Activated CD8-positive, alpha-beta memory T cell treated with anti-CD3 and anti-CD28 coated beads for 24 hours (primary cell): ENCODE measurements around the gene SMYD2.

Source experiments
- DNase-seq: peaks from one replicate; pipeline ENCODE4 v3.0.0-alpha.2; 2020

SMYD2 gene

DNA sequence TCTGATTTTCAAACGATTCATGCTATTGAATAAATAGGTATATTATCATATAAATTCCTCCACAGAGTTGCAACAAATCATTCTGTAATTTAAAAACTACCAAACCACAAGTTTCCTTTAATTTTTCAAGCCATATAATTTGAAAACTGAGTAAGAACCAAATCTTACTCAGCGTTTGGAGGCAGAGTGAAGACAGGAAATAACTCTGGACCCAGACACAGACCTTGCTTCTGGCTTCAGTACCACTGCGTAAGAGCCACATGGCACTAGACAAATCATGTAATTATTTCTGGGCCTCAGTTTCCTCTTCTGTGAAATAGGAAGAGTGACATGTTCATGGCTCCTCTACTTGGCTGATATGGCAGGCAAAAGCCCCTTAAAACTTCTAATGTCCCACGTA, 82.4 kb downstream of the SMYD2 start:
- no peak for DNase-seq

- DNase-seq, result no peak
Observed at GRCh38 chr1:214364386-214364785, 83.4 kb downstream of the SMYD2 start.

DNA sequence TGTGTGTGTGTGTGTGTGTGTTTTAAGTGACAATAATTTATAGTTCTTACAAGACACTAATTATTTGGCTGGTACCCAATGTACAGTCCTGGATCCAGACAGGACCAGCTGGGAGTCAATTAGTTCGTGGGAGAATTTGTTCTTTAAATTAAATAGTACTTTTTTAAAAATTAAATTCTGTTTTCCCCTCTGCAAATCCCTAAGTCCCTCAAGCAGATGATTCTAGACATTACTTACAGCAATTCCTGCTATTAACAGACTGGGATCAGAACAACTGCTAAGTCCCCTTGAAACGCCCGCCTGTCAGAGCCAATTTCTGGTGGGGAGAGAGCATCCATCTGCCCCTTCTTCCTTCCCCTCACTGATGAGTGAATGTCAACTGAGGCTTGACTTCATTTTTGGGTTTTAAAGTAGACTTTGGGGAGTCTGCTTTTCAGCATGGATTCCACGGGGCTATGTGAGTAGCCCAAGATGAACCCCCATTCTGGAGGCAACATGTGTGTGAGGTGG, 83.9 kb downstream of the SMYD2 start:
- DNase-seq, result no peak

DNA sequence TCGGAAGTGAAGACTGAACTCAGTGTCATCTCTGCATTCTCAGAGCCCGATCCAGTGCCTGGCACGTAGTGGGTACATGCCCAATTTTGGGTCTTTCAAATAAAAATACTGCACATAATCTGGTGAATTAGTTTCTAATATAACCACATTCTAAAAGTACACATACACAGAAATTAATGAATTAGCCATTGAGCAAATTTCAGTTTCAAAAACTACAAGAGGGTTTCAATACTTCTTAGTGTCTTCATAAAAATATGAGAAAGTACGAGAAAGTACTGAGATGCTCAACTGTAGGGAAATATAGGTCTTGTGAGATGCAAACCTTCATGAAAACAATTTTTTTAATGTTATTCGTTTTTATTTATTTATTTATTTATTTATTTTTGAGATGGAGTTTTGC, 86.9 kb downstream of the SMYD2 start:
- DNase-seq, result no peak

GRCh38 chr1:214369364-214369763, 88.4 kb downstream of the SMYD2 start:
- DNase-seq, result no peak

GRCh38 chr1:214370615-214371014, 89.7 kb downstream of the SMYD2 start:
- no peak for DNase-seq

DNA sequence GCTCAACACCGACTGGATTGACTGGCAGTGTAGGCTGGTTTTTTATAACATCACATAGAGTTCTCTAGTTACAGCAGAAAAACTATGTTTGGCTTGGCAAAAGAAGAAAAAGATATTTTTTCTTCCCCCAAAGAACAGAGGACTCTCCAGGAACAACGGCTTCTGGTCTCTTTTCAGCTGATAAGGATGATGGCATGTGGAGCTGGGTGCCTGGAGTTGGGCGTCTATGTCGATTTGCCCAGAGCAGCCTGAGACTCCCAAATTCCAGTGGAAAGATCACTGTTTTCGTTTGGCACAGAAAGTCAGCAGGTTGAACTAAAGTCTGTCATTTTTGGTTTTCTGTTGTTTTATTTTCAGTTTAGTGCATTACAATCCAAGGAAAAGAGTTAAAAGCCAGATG, 91.1 kb downstream of the SMYD2 start:
- no peak for DNase-seq

GRCh38 chr1:214377485-214377884, 96.5 kb downstream of the SMYD2 start:
- DNase-seq, result no peak

GRCh38 chr1:214377886-214378285, 96.9 kb downstream of the SMYD2 start:
- DNase-seq, result no peak

GRCh38 chr1:214378492-214378891, 97.5 kb downstream of the SMYD2 start:
- no peak for DNase-seq

DNA sequence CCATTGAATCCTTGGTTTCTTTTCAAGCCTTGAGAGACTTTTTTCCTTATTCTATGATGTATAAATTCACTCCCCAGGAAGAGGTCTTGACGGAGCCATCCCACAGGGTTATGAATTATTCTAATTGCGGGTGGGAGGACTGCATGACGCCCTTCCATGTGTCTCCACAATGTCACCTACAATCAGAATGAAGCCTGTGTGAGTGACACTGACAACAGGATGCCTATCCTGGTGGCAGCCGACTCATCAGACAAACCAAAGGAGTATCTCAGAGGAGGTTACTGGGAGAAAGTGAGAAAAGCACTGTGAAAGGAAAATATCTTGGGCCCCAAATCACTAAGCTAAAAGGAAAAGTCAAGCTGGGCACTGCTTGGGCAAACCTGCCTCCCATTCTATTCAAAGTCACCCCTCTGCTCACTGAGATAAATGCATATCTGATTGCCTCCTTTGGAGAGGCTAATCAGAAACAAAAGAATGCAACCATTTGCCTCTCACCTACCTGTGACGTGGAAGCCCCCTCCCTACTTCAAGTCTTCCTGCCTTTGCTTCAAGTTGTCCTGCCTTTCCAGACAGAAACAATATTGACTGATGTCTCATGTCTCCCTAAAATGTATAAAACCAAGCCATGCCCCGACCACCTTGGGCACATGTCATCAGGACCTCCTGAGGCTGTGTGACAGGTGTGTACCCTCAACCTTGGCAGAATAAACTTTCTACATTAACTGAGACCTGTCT, 98.4 kb downstream of the SMYD2 start:
- no peak for DNase-seq

- no peak for DNase-seq
Observed at GRCh38 chr1:214380396-214380795, 99.4 kb downstream of the SMYD2 start.

- DNase-seq, result no peak
Observed at GRCh38 chr1:214380986-214381695, 100.2 kb downstream of the SMYD2 start.

DNA sequence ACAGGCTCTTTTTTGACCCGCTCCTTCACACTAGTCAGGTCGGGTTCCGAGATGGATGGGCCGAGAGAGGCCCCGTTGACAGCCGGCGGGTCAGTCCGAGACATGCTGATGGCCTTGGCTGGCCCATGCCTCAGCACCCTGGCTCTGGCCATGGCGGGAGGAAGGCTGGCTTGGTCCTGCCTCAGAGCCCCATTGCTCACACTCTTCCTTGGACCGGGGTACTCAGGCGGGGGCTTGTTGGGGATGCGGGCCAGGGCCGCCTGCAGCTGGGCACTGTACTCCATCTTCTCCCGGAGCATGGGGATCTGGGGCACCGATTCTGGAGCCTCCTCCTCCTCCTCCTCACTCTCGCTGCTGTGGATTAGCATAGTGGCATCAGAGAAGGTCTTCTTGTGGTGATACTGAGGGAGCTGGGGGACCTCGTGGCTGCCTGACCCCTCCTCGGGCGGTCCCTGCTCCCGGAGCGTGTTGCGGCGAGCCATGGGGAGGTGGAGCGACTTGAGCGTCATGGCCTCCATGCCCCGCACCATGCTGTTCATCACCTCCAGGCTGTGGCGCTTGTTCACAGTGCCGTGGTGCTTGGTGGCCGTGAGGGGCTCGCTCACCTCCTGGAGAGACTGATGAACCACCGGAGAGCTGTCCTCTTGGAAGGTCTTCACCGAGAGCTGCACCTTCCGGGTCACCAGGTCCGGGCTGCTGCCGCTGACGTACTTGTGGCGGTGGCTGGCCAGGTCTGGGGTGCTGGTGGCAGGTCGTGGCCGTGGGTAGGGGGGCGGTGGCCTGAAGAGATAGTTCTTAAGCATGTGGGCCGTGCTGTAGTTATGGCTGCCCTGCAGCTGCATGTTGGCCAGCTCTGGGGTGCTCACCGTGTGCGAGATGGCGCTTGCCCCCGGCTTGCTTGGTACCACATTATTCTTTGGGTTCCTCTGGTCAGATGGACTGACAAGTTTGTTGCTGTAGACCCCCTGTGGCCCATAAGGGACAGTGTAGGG, 102.7 kb downstream of the SMYD2 start:
- no peak for DNase-seq

GRCh38 chr1:214384373-214385079, 103.6 kb downstream of the SMYD2 start:
- no peak for DNase-seq

DNA sequence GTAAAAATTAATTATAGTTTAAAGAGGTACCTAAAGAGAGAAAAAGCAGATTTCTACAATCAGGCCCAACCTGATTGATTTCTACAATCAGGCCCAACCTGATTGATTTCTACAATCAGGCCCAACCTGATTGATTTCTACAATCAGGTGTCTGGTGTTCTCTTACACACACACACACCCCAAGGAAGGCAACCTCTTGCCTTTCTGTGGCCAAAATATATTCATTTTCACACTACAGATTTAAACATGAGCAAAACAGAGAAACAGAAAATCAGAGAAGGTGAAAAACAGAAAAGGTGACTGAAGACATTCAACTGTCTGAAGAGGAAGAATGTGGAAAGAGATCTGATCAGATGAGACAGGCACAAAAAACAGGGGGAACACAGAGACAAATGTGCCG, 104.5 kb downstream of the SMYD2 start:
- DNase-seq, result no peak

- no peak for DNase-seq
Observed at GRCh38 chr1:214386333-214386732, 105.4 kb downstream of the SMYD2 start.
